Activated T-cell treated with anti-CD3 and anti-CD28 coated beads, Interleukin-2, amount 50 U/mL, for 48 hours (primary cell): Measurements from ENCODE around the gene FABP7.

Source experiments
- DNase-seq, 2 experiments: peaks; one replicate each; pipeline ENCODE4 v3.0.0-alpha.2; 2020

Gene FABP7

DNA sequence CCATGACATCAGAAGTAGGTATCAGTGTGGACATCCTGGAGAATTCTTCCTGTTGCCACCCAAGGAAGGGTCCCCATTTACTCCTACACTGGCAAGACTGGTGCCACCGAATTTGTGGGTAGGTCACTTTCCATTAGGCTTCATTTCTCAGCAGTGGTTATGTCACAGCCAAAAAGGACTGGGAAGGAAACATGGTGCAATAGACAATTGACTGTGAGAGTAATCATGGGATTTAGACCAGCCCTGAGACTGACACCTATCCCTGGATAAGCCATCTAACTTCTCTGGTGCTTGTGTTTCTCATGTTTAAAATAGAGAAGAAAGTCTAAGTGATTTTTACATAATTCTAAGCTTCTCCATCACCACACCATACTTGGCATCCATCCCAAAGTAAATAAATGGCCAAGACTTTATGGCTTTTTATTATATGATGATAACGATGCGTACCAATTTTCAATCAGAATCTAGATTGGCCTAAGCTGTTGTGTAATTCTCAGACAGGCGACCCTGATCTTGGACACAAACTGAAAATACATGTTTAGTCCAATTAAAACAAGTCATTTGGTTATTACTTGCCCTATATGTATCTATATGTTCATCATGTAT, 19.7 kb downstream of the FABP7 start:
- DNase-seq: no peak

DNA sequence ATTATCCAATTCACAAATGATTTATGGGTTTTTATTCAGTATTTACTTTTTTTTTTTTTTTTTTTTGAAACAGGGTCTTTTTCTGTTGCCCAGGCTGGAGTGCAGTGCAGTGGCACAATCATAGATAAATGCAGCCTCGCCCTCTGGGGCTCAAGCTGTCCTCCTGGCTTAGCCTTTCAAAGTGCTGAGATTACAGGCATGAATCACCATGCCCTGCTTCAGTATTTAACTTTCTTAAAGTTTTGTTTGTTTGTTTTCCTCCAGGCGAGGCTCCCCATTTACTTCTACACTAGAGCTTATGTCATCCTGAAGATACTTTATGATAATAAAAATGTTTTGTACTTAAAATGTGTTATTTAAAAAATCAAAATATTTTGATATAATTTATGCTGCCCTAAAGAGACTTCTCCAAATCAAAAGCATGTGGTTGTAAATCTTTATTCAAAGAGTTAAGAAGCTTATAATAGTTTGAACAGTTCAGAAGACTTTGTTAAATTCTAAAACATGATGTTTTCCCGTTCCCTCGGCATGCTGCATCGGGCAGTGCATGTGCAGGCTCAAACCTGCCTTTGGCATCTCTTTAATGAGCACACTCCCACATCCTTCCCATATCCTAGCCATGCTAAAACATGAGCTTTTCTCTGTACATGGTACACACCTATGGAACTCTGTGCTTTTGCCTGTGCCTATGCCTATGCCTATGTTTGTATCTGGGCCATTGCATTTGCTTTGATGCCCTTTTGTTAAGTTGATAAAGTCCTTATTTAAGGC, 20.6 kb downstream of the FABP7 start:
- no peak for DNase-seq

DNA sequence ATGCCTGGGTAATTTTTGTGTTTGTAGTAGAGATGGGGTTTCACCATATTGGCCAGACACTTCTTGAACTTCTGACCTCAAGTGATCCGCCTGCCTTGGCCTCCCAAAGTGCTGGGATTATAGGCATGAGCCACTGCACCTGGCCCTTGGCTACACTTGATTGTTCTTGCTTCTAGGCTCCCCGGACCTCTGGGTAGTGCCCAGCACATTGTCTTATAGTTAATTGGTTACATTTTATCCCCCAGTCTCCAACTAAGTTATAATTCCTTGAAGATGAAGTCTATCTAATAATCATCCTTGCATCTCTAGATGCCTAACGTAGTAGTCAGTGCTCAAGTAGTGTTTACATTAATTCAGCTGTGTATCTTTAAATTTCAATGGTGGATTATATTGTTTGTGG, 21.4 kb downstream of the FABP7 start:
- DNase-seq: no peak

DNA sequence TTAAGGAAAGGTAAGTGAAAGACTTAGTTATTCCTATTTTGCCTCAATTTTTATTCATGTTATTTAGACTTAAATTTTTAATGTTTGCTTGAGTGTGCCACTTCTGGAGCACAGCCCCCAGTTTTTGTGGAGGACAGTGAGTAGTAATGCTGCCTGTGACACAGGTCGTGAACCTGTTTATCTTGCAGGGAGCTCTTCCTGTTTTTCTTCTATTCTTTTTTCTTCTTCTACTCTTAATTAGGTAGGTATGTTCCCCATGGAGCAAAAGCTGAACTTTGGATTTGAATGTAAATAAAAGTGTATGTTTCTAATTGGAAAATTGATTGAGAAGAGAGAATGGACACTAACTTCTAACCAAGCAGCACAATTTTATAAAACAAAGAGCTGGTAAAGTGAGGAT, 21.9 kb downstream of the FABP7 start:
- no peak for DNase-seq

DNA sequence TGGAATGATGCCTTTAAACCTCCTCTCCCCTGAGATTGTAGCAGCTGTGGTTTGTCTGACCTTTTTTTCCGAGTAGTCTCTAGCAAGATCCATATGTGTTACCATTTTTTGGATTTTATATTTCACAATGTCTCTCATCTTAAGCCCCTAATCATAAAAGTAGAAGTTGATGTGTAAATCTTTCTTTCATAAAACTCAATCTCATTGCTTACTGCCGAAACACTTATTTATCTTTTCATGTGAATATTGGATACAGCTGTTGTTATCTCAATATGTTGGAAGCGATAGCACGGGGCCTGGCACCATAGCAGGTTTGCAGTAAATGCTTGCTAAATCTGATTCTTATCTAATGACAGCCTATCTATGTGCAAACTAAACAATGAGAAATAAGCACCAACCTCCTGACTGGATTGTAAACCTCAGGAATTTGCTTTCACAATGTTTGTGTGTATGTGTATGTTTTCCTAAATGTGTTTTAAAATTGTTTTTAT, 23.7 kb downstream of the FABP7 start:
- no peak for DNase-seq

DNA sequence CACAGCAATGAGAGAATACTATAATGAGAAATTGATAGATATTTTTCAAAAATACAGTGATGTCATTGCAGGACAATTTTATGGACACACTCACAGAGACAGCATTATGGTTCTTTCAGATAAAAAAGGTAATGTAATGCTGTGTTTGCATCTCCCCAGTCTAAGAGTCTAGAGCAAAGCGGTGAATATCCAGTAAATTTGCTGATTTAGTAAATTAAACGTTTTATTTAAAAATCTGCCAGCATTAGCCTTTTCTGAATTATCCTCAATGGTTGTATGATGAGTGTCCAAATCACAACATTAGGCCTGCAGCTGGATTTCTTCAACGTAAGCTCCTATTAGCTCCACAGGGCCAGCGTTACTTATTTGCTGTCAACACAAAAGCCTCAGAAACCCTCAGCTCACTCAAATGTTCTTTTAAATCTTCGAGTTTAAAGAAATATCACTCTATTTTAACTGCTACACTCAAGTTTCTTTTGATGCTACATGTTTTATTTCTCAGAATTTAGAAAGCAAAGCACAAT, 25.5 kb downstream of the FABP7 start:
- DNase-seq: no peak

DNA sequence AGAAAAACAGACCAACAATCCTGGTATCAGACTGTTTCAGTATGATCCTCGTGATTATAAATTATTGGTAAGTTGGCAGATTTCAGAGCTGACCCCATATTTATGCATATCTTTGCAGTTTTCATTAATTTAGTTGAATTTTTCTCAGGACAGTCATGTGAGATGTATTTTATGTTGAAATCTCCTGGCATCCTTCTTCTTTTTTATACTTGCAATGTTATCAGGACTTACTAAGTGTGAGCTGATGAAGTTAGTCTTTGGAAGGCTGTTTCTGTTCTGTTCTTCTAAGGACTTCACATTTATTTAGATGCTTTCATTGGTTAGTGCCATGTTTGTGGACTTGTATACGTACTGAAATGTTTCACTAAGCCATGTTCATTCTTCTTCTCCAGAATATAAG, 26.8 kb downstream of the FABP7 start:
- no peak for DNase-seq

DNA sequence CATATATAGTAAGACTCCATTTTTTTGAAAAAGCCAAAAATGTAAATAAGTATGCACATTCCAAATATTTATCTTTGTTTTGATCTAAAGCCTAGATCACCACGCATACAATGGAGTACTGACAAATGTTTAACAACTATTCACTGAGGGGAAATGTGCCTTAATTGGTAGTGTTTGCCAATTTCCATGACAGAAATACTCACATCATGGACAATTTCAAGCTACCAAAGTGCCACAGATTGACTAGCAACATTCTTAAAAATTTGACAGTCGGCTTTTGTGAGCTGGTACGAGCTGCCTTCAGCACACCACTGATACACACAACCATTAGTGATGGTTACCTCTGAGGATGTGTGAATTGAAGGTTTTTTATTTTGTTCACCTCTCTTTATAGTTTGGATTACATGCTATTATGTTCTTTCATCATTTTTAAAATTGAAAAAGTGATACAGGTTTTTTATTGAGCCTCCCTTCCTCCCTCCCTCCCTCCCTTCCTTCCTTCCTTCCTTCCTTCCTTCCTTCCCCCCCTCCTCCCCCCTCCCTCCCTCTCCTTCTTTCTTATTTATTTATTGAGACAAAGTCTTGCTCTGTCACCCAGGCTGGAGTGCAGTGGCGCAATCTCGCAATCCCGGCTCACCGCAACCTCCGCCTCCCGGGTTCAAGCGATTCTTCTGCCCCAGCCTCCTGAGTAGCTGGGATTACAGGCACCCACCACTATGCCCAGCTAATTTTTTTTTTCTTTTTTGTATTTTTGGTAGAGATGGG, 28.8 kb downstream of the FABP7 start:
- DNase-seq: no peak

DNA sequence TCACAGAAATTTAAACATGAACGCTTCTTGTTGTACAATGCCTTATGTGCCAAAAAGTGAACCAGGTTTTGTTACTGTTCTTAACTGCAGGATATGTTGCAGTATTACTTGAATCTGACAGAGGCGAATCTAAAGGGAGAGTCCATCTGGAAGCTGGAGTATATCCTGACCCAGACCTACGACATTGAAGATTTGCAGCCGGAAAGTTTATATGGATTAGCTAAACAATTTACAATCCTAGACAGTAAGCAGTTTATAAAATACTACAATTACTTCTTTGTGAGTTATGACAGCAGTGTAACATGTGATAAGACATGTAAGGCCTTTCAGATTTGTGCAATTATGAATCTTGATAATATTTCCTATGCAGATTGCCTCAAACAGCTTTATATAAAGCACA, 29.5 kb downstream of the FABP7 start:
- no peak for DNase-seq

DNA sequence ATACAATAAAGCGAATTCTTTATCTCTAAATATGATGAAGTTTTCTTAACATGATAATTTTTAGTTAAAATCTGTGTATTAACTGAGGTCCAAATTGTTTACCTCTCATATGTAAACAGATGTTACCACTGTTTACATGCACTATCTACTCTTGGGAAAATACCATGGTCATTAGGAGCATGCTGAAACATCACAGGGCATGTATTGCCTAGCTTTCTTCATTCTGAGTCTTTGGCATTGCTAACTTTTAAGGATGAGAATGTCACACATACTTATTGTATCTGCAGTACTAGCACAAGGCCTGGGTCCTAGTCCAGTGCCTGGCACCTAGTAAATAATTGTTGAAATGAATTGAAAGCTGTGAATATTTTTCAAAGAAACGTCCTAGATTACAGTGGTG, 30.2 kb downstream of the FABP7 start:
- DNase-seq: no peak

DNA sequence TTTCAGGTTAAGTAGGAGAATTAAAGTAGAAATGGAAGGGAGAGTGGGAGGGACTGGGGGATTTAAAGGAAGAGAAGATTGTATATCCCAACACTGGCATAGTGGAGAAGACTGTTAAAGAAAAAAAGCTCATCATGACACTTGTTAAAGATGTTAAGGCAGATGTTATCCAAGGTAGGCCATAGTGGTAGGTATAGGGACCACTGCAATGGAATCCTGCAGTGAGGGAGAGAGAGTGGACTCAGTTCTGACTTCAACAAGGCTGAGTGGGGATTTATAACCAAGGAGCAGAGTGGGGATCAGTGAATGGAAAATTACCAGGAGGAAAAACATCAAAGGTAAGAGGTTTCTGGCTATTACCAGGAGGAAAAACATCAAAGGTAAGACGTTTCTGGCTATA, 30.7 kb downstream of the FABP7 start:
- DNase-seq: no peak

DNA sequence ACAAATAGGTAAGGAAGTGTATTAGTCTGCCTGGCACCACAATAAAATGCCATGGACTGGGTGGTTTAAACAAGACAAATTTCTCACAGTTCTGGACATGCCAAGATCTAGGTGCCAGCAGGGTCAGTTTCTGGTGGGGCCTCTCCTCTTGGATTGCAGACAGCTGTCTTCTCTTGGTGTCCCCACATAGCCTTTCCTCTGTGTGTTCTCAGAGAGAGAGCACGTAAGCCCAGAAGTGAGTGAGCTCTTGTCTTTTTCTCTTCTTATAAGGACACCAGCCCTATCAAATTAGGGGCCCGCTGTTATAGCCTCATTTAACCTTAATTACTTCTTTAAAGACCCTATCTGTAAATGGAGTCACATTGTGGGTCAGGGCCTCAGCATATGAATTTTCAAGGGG, 37.8 kb downstream of the FABP7 start:
- DNase-seq: no peak

DNA sequence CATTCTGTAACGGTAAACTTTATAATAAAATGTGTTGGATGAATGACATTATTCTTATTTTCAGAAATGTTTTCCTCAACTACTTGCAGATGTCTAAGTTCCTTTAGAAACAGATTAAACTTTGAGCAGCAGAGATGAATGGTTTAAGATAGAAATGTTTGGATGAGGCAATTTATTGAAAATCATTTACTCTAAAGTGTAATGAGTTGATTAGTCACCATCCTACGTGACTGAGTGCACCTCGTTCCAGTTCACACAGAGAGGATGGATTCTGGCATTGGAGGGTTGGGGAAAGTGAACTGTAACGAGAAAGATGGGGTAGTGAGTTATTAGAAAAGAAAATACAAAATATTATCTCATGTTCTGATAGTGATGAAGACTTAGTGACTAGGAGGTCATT, 38.2 kb downstream of the FABP7 start:
- no peak for DNase-seq

DNA sequence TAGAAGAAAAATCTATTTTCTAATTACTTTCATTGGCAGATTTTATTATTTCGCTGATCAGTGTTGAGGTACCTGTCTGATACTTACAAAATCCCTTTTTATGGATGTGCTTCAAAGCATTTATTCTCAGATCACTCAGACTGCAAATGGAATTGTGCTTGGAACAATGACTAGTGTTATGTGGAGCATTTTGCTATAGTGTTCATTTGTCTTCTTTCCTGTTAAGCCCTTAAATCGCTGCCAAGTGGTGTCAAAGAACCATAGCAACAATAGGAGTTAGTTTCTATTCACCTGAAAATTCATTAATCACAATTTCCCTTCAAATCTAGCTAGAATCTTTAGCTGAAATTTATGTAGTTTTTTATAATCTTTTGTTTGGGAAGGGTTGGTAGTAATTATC, 39.4 kb downstream of the FABP7 start:
- no peak for DNase-seq

DNA sequence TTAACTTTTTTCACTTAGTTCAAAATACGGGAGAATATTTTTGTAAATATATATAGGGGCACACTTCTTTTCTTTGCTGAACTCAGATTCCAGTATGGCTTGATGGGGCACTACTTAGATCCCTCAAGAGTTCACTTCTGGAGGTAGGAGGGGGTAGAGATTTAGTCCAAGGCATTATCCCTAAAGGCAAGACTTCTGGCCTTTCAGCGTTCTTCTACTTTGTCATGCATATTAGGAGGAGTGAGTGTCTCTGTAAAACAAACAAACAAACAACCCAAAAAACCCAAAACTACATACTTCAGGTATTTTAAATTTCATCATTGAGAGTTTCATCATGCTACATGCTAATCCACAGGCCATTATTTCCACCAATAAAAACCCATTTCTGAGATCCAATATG, 41.6 kb downstream of the FABP7 start:
- DNase-seq: no peak

DNA sequence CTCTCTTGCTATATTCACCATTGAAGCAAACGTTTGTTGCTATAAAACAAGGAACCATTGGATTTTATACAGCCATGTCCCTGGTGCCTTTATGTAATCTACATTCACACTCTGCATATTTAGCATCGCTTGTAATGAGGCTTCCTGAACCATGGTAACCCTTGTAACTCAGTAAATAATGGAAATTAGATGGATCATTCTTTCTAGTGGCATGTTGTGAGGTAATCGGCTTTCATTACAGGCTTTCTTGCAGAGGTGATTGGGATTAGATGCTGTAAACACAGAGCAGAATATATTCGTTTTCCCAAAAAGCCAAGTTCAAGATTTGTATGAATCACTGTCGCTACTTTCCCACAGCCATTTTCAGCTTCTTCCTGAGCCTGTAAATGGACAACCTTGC, 45.6 kb downstream of the FABP7 start:
- DNase-seq: no peak

DNA sequence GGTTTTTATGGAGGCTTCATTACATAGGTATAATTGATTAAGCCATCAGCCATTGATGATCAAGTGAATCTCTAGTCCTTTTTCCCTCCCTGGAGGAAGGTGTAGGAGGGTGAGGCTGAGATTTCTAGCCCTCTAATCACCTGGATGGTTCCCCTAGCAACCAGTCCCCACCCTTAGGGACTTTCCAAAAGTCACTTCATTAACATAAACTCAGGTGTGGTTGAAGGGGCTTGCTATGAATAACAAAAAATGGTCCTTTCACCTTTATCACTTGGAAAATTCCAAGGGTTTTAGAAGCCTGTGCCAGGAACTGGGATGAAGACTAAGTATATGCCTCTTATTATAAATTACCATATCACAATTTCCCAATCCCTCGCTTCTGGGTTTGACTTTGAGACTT, 49.9 kb downstream of the FABP7 start:
- DNase-seq: no peak

DNA sequence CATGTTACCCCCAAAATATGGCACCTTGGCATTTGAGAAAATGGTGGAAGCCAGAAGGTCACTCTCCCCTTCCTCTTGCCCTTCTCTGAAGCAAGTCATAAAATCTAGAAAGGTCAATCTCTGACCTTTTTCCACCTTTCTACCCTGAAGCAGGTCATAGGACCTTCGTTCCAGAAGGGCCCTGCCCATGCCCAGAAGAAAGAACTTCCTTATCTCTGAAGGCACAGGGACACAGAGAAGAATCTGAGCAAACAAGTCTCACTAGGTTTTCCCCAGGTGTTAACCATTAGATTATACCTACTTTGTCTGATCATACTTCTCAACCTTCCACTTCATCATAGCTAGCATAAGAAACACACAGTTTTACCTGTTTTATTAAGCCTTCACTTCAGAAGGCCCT, 52.0 kb downstream of the FABP7 start:
- DNase-seq: no peak

DNA sequence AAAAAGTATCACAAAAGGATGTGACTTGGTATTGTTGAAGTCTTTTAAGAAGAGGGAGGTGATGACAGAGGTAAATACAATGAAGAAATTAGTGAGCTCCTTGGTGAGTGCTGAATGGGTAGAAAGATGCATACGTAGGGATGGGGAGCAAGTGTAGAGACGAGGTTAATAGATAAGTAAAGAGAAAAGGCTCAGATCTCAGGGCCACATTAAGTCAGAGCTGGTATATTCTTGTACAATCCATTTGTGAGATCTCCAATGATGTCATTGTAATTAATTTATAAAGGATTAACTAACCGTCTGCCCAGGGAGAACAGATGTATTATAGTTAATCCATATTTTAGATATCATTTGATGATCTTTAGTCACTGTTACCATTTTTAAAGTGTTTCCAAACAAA, 52.9 kb downstream of the FABP7 start:
- no peak for DNase-seq

DNA sequence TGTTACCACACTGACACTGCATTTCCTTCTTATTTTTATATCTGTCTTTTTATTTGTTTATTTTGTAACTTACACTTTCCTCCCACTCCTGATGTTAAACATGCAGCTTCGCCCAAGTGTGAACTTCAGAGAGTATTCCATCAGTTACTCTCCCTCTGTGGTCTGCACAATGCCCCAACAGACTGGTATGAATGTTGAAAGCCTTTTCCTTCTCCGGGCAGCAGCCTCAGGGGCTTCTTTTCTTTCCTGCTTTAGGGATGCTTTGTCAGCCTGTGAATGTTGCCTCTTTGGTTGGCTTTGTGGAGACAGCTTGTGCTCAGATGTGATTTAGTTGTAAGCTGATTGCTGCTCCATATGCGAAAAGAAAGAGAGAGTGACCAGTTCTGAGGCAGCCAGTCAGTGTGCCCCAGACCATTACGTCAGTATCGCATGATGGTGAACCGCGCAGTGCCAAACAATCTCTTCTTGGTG, 53.5 kb downstream of the FABP7 start:
- DNase-seq: no peak
